Measurements from ENCODE around the gene AURKAIP1. TPM values are rescaled to one million over a fixed set of nuclear protein-coding genes. Genes with fewer than 3 reads are reported as not detected.

The AURKAIP1 gene
- polyA plus RNA-seq, 1 of the 3 experiments (the other 2 are of a cell fraction): 214 TPM

DNA sequence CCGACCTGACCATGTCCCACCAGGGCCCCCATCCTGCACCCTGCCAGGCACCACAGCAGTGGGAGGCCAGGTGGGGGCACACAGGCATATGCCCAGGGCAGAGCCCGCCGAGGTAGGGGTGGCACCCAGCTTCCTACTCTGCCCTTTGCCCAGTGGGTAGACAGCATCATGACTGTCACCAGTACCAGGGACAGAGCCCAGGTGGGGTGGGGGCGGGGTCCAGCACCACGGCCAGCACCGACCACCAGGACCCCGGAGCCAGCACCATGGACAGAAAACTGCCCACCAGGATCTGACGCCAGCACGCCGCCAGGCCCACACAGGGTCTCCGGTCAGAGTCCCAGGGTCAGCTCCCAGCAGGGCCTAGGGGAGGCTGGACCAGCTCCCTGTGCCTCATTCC lies 40.2 kb downstream of the AURKAIP1 start:
- H3K4me2 ChIP-seq: no peak overlapping the region
- CTCF ChIA-PET: interaction anchor here (1.5 to 3.6 kb wide), 2 partner anchors 9 to 30 kb away, joined by 3 to 16 read pairs; no protein-coding TSS in a partner anchor
- H3K9me3 ChIP-seq: no peaks in the 10 kb centered on the region
- no peak overlapping the region for H3K27ac ChIP-seq (ENCODE audit: low read depth in 2 of 2, low read length in 1 of 2)
- POLR2A ChIA-PET: no interaction called here
- no peak overlapping the region for H2AFZ ChIP-seq (ENCODE audit: low read depth)
- WGBS (ENCODE audit: low lambda C conversion rate): 98% methylated on average over 8 of the region's 11 CpGs
- no peaks in the 10 kb centered on the region for H3F3A ChIP-seq (replicated peaks; ENCODE audit: insufficient read depth)
- no peak for DNase-seq
- TF ChIP-seq FOXM1 (IDR thresholded peaks at IDR 0.05; ENCODE audit: low read depth): no peak
- TF ChIP-seq, protein P1, sequence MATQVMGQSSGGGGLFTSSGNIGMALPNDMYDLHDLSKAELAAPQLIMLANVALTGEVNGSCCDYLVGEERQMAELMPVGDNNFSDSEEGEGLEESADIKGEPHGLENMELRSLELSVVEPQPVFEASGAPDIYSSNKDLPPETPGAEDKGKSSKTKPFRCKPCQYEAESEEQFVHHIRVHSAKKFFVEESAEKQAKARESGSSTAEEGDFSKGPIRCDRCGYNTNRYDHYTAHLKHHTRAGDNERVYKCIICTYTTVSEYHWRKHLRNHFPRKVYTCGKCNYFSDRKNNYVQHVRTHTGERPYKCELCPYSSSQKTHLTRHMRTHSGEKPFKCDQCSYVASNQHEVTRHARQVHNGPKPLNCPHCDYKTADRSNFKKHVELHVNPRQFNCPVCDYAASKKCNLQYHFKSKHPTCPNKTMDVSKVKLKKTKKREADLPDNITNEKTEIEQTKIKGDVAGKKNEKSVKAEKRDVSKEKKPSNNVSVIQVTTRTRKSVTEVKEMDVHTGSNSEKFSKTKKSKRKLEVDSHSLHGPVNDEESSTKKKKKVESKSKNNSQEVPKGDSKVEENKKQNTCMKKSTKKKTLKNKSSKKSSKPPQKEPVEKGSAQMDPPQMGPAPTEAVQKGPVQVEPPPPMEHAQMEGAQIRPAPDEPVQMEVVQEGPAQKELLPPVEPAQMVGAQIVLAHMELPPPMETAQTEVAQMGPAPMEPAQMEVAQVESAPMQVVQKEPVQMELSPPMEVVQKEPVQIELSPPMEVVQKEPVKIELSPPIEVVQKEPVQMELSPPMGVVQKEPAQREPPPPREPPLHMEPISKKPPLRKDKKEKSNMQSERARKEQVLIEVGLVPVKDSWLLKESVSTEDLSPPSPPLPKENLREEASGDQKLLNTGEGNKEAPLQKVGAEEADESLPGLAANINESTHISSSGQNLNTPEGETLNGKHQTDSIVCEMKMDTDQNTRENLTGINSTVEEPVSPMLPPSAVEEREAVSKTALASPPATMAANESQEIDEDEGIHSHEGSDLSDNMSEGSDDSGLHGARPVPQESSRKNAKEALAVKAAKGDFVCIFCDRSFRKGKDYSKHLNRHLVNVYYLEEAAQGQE (IDR thresholded peaks at IDR 0.05; ENCODE audit: low read depth, low read length): peak; percentile 94
- no peaks in the 10 kb centered on the region for H3K27me3 ChIP-seq (ENCODE audit: insufficient read depth)
- no peak overlapping the region for H3K4me3 ChIP-seq (ENCODE audit: low read depth in 2 of 2, low read length in 1 of 2)
- H3K9me2 ChIP-seq: no peaks in the 10 kb centered on the region
- peaks cover 0 to 15% of the 10 kb centered on the region in 2 experiments; a peak in 1 of 4 replicates for H3K4me1 ChIP-seq (ENCODE audit: control insufficient read depth in 1 of 2, insufficient read depth in 2 of 2, low read depth in 1 of 2, low read length in 1 of 2)
- H3K9ac ChIP-seq: no peak overlapping the region
- H4K20me1 ChIP-seq (ENCODE audit: insufficient read depth): no peaks in the 10 kb centered on the region
- no peaks in the 10 kb centered on the region for H3K79me2 ChIP-seq (ENCODE audit: insufficient read depth)
- H3K36me3 ChIP-seq (replicated peaks in 1 of 2; ENCODE audit: control insufficient read depth in 1 of 2, insufficient read depth in 2 of 2, low read length in 1 of 2): peaks cover 0 to 17% of the 10 kb centered on the region in 2 experiments

DNA sequence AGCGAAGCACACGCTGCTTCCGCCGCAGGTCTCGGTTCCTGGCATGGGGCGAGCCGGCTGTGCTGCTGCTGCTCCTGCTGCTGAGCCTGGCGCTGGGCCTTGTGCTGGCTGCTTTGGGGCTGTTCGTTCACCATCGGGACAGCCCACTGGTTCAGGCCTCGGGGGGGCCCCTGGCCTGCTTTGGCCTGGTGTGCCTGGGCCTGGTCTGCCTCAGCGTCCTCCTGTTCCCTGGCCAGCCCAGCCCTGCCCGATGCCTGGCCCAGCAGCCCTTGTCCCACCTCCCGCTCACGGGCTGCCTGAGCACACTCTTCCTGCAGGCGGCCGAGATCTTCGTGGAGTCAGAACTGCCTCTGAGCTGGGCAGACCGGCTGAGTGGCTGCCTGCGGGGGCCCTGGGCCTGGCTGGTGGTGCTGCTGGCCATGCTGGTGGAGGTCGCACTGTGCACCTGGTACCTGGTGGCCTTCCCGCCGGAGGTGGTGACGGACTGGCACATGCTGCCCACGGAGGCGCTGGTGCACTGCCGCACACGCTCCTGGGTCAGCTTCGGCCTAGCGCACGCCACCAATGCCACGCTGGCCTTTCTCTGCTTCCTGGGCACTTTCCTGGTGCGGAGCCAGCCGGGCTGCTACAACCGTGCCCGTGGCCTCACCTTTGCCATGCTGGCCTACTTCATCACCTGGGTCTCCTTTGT lies 41.3 kb downstream of the AURKAIP1 start:
- Histone ChIP-seq H3K4me3 (ENCODE audit: low read depth in 2 of 2, low read length in 1 of 2) (no peak overlapping the region), H4K20me1 (ENCODE audit: insufficient read depth) (no peaks in the 10 kb centered on the region), H3K4me2 (no peak overlapping the region), H3K9ac (no peak overlapping the region), H3K9me2 (no peaks in the 10 kb centered on the region), H3K4me1 (ENCODE audit: control insufficient read depth in 1 of 2, insufficient read depth in 2 of 2, low read depth in 1 of 2, low read length in 1 of 2) (peaks cover 0 to 15% of the 10 kb centered on the region in 2 experiments; a peak in 1 of 4 replicates), H3F3A (replicated peaks; ENCODE audit: insufficient read depth) (peaks cover 5% of the 10 kb centered on the region), H3K27me3 (ENCODE audit: insufficient read depth) (no peaks in the 10 kb centered on the region), H3K9me3 (no peaks in the 10 kb centered on the region), H3K27ac (ENCODE audit: low read depth in 2 of 2, low read length in 1 of 2) (no peak overlapping the region), H3K36me3 (replicated peaks in 1 of 2; ENCODE audit: control insufficient read depth in 1 of 2, insufficient read depth in 2 of 2, low read length in 1 of 2) (peaks cover 0 to 14% of the 10 kb centered on the region in 2 experiments), H3K79me2 (ENCODE audit: insufficient read depth) (no peaks in the 10 kb centered on the region), H2AFZ (ENCODE audit: low read depth) (no peak overlapping the region)
- WGBS (ENCODE audit: low lambda C conversion rate): 88% methylated on average over 14 of the region's 36 CpGs
- TF ChIP-seq, protein P2, sequence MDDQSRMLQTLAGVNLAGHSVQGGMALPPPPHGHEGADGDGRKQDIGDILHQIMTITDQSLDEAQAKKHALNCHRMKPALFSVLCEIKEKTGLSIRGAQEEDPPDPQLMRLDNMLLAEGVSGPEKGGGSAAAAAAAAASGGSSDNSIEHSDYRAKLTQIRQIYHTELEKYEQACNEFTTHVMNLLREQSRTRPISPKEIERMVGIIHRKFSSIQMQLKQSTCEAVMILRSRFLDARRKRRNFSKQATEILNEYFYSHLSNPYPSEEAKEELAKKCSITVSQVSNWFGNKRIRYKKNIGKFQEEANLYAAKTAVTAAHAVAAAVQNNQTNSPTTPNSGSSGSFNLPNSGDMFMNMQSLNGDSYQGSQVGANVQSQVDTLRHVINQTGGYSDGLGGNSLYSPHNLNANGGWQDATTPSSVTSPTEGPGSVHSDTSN (IDR thresholded peaks at IDR 0.05): 0 out of 2 replicates have a peak, but pooled peaks have one; percentile 3
- TF ChIP-seq, protein P3, sequence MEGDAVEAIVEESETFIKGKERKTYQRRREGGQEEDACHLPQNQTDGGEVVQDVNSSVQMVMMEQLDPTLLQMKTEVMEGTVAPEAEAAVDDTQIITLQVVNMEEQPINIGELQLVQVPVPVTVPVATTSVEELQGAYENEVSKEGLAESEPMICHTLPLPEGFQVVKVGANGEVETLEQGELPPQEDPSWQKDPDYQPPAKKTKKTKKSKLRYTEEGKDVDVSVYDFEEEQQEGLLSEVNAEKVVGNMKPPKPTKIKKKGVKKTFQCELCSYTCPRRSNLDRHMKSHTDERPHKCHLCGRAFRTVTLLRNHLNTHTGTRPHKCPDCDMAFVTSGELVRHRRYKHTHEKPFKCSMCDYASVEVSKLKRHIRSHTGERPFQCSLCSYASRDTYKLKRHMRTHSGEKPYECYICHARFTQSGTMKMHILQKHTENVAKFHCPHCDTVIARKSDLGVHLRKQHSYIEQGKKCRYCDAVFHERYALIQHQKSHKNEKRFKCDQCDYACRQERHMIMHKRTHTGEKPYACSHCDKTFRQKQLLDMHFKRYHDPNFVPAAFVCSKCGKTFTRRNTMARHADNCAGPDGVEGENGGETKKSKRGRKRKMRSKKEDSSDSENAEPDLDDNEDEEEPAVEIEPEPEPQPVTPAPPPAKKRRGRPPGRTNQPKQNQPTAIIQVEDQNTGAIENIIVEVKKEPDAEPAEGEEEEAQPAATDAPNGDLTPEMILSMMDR (IDR thresholded peaks at IDR 0.05): no peak
- TF ChIP-seq, protein P4, sequence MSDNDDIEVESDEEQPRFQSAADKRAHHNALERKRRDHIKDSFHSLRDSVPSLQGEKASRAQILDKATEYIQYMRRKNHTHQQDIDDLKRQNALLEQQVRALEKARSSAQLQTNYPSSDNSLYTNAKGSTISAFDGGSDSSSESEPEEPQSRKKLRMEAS (IDR thresholded peaks at IDR 0.05; ENCODE audit: low read depth): no peak
- TF ChIP-seq TEAD4 (IDR thresholded peaks at IDR 0.05; ENCODE audit: borderline replicate concordance, insufficient read depth) (no peak), SMC3 (IDR thresholded peaks at IDR 0.05; ENCODE audit: low read depth, low read length) (no peak), ELF1 (IDR thresholded peaks at IDR 0.05) (no peak), FOSL2 (IDR thresholded peaks at IDR 0.05; ENCODE audit: borderline replicate concordance, low read depth) (no peak)
- no peak for DNase-seq
- ChIA-PET CTCF (interaction anchor here (1.5 to 3.6 kb wide), 2 partner anchors 10 to 29 kb away, joined by 3 to 16 read pairs; no protein-coding TSS in a partner anchor), POLR2A (no interaction called here)
